Esophagus squamous epithelium (tissue), 5 donors: ENCODE measurements around the gene ECM1. TPM values are rescaled to one million over a fixed set of nuclear protein-coding genes. Genes with fewer than 3 reads are reported as not detected.

Experiments
- DNase-seq: peaks from one replicate; lab custom pipeline; 2025; lab: John Stamatoyannopoulos, UW
- H3K27ac ChIP-seq, 4 donors: fragments of 200-600 bp; sonication (generic); one replicate each; pipeline ENCODE4 v1.5.1; 2016 to 2019; ENCODE audit warnings: mild to moderate bottlenecking in 1 of 4
- H3K27me3 ChIP-seq, 4 donors: fragments of 200-600 bp; sonication (generic); 1 replicate in 3 of 4; 2 replicates in 1 of 4; pipeline versions ENCODE4 v1.5.1 to v1.6.0; 2017 to 2021; ENCODE audit warnings: antibody characterized with exemption in 1 of 4
- H3K36me3 ChIP-seq, 3 donors: fragments of 200-600 bp; sonication (generic); one replicate each; pipeline ENCODE4 v1.5.1; 2016 to 2019
- H3K4me1 ChIP-seq, 3 donors: fragments of 200-600 bp; sonication (generic); one replicate each; pipeline ENCODE4 v1.5.1; 2017 to 2019
- H3K4me3 ChIP-seq, 4 donors: fragments of 200-600 bp; sonication (generic); 1 replicate in 3 of 4; 2 replicates in 1 of 4; pipeline ENCODE4 v1.5.1; 2016 to 2019; ENCODE audit warnings: mild to moderate bottlenecking in 2 of 4, moderate library complexity in 1 of 4
- H3K9me3 ChIP-seq, 3 donors: fragments of 200-600 bp; sonication (generic); one replicate each; pipeline ENCODE4 v1.5.1; 2016 to 2019
- POLR2A ChIP-seq, 4 donors: fragments of 450-650 bp; IDR thresholded peaks; one replicate each; pipeline ENCODE4 v1.6.1; 2017; ENCODE audit warnings: antibody characterized with exemption in 4 of 4, mild to moderate bottlenecking in 4 of 4, moderate library complexity in 3 of 4
- WGBS, 2 donors: methylation state at CpG; one replicate each; pipeline ENCODE4 v1.1.5; 2018; 5-methylcytosine and 5-hydroxymethylcytosine counted together
- intact Hi-C: fragments of 100-400 bp; cut with DNase I; formaldehyde crosslinking; loops from one replicate; pipeline ENCODE4 v1.15.0; 2022
- total RNA-seq, 4 donors: library from RNA; depleted of rRNA; stranded (reverse); fragments of >200 nt; gene quantifications; one replicate each; pipeline ENCODE4 v1.1.0, GENCODE V29; 2016
- TF ChIP-seq, protein P1 (sequence below), 6 experiments: fragments of 450-650 bp in 4 of 6; fragments of 200-600 bp in 2 of 6; sonication (generic) in 2 of 6; IDR thresholded peaks; one replicate each; pipeline ENCODE4 v1.5.1; 2016 to 2019; ENCODE audit warnings: antibody characterized with exemption in 6 of 6, mild to moderate bottlenecking in 4 of 6, moderate library complexity in 4 of 6
- donor health status: DM: yes; HTN: yes; CAD: no.

ECM1 gene
- total RNA-seq, 4 donors from 2014 or later: 311 to 1,013 (median 406) TPM

GRCh38 chr1:150477733-150478132, 30.2 kb upstream of the ECM1 start:
- Histone ChIP-seq H3K27ac (peak overlapping the region; percentile 55 to 85 (median 74)), H3K36me3 (peaks cover under 1 to 14% (median under 1%) of the 10 kb centered on the region in 3 donors)
- DNase-seq: no peak

GRCh38 chr1:150479370-150479769, 28.5 kb upstream of the ECM1 start:
- intact Hi-C loops: no loop called here
- 61 to 70% methylated on average over 4 of the region's 4 CpGs for WGBS, 2 donors
- DNase-seq: no peak
- Histone ChIP-seq H3K27me3 (no peaks in the 10 kb centered on the region), H3K4me3 (no peak overlapping the region), H3K27ac (peak overlapping the region in 3 of 4 donors; percentile 69 to 85 (median 78)), H3K4me1 (peaks cover 3 to 44% (median 4%) of the 10 kb centered on the region in 3 donors), H3K36me3 (peaks cover 0 to 2% (median 0%) of the 10 kb centered on the region in 3 donors), H3K9me3 (no peaks in the 10 kb centered on the region)
- no peak for TF ChIP-seq POLR2A (IDR thresholded peaks at IDR 0.05)
- TF ChIP-seq, protein P1, sequence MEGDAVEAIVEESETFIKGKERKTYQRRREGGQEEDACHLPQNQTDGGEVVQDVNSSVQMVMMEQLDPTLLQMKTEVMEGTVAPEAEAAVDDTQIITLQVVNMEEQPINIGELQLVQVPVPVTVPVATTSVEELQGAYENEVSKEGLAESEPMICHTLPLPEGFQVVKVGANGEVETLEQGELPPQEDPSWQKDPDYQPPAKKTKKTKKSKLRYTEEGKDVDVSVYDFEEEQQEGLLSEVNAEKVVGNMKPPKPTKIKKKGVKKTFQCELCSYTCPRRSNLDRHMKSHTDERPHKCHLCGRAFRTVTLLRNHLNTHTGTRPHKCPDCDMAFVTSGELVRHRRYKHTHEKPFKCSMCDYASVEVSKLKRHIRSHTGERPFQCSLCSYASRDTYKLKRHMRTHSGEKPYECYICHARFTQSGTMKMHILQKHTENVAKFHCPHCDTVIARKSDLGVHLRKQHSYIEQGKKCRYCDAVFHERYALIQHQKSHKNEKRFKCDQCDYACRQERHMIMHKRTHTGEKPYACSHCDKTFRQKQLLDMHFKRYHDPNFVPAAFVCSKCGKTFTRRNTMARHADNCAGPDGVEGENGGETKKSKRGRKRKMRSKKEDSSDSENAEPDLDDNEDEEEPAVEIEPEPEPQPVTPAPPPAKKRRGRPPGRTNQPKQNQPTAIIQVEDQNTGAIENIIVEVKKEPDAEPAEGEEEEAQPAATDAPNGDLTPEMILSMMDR (IDR thresholded peaks at IDR 0.05): no peak

More at GRCh38 chr1:150477733-150478132, 30.2 kb upstream of the ECM1 start:
- H3K27me3 ChIP-seq: no peaks in the 10 kb centered on the region
- WGBS, 2 donors: 38 to 43% methylated on average over 4 of the region's 4 CpGs
- intact Hi-C loops: no loop called here
- no peaks in the 10 kb centered on the region for H3K9me3 ChIP-seq
- TF ChIP-seq POLR2A (IDR thresholded peaks at IDR 0.05): no peak
- TF ChIP-seq, protein P1 (IDR thresholded peaks at IDR 0.05): no peak
- H3K4me1 ChIP-seq: peaks cover 3 to 49% (median 4%) of the 10 kb centered on the region in 3 donors
- H3K4me3 ChIP-seq: no peak overlapping the region

GRCh38 chr1:150479927-150480352, 28.0 kb upstream of the ECM1 start:
- peak overlapping the region in 3 of 4 donors; percentile 46 to 85 (median 78) for H3K27ac ChIP-seq

DNA sequence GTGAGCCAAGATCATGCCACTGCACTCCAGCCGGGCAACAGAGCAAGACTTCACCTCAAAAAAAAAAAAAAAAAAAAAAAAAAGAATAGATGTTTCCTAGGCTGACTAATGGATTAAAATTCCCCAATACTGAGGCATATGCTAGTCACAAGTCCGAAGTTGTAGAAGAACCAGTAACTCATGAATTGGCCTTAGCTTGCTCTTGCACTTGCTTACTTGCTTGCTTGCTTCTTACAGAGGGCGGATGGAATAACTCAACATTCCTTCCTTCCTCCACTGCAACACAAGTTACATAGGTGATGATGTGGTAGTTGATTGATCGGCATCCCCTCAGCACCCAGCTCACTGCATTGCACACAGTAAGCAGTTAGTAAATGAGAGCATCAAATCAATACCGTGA, 23.5 kb upstream of the ECM1 start:
- Histone ChIP-seq H3K4me3 (no peak overlapping the region), H3K36me3 (peaks cover 0 to 7% (median 0%) of the 10 kb centered on the region in 3 donors)
- 33 to 62% methylated on average over 4 to 5 of the region's 5 CpGs for WGBS, 2 donors

More at GRCh38 chr1:150479927-150480352, 28.0 kb upstream of the ECM1 start:
- Histone ChIP-seq H3K4me1 (peaks cover 3 to 48% (median 4%) of the 10 kb centered on the region in 3 donors), H3K4me3 (no peak overlapping the region), H3K27me3 (no peaks in the 10 kb centered on the region), H3K36me3 (no peaks in the 10 kb centered on the region), H3K9me3 (no peaks in the 10 kb centered on the region)
- DNase-seq: no peak
- TF ChIP-seq, protein P1 (IDR thresholded peaks at IDR 0.05): no peak
- TF ChIP-seq POLR2A (IDR thresholded peaks at IDR 0.05): no peak
- 47 to 48% methylated on average over 2 of the region's 2 CpGs for WGBS, 2 donors
- intact Hi-C loops: no loop called here

DNA sequence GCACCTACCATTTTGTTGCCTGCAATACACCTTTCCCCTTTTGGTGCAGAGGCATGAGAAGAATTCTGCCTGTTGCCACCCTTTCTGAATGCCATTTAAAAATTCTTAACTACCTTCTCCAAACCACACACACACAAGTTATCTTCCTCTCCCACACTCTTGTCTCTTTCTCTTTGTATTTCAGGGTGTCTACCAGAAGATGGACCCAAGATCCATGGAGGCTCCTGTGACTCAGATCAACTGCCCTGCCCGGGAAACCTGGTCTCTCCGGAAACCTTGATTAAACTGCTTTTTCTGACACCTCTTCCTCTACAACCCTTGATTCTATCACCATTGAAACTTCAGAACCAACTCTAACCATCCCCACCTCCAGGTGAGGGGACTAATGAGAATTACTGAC, 23.0 kb upstream of the ECM1 start:
- intact Hi-C loops: no loop called here
- H3K4me3 ChIP-seq: no peak overlapping the region
- H3K4me1 ChIP-seq: peaks cover 4 to 37% (median 8%) of the 10 kb centered on the region in 3 donors
- TF ChIP-seq POLR2A (IDR thresholded peaks at IDR 0.05): no peak
- TF ChIP-seq, protein P1 (IDR thresholded peaks at IDR 0.05): peak in 2 of 6 experiments; percentile 12 to 38
- DNase-seq: no peak
- H3K27ac ChIP-seq: peak overlapping the region; percentile 36 to 94 (median 70)
- WGBS, 2 donors: 21 to 32% methylated on average over 2 of the region's 2 CpGs
- H3K36me3 ChIP-seq: peaks cover 0 to 11% (median 0%) of the 10 kb centered on the region in 3 donors
- no peaks in the 10 kb centered on the region for H3K27me3 ChIP-seq
- H3K9me3 ChIP-seq: no peaks in the 10 kb centered on the region

More for the DNA sequence above, 23.5 kb upstream of the ECM1 start:
- TF ChIP-seq, protein P1 (IDR thresholded peaks at IDR 0.05): no peak
- no peak for TF ChIP-seq POLR2A (IDR thresholded peaks at IDR 0.05)
- intact Hi-C loops: no loop called here
- H3K4me1 ChIP-seq: peaks cover 4 to 41% (median 8%) of the 10 kb centered on the region in 3 donors
- no peaks in the 10 kb centered on the region for H3K9me3 ChIP-seq
- no peak for DNase-seq
- no peaks in the 10 kb centered on the region for H3K27me3 ChIP-seq
- peak overlapping the region in 3 of 4 donors; percentile 61 to 94 (median 83) for H3K27ac ChIP-seq
